Activated CD8-positive, alpha-beta memory T cell treated with anti-CD3 and anti-CD28 coated beads for 48 hours (primary cell): Measurements from ENCODE around the gene DEK.
"Not testable (repeated sequence)": the region's sequence is repeated elsewhere in the genome, so short reads cannot be mapped to it uniquely, and the experiment has no call there.

ENCODE experiments used
- DNase-seq, 3 experiments: peaks; one replicate each; pipeline ENCODE4 v3.0.0-alpha.2; 2020; ENCODE audit warnings: low read depth in 2 of 3, low spot score in 2 of 3

DEK gene

DNA sequence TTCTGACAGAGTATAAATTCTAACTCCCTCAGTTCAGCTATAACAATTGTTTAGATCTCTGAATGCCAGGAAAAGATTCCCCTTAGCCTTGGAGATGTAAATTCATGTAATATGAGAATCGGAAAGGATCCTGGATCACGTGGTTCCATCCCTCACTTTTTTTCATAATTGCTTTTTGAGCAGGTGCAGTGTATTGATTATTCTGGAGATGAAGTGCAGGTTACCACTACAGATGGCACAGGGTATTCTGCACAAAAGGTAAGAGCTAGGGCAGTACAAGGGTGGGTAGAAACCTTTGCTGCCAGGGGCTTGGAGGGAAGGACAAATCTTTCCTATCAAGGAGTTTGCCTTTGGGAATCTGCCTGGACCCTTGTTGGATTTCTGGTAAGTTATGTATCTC, 56.4 kb downstream of the DEK start:
- no peak for DNase-seq

DNA sequence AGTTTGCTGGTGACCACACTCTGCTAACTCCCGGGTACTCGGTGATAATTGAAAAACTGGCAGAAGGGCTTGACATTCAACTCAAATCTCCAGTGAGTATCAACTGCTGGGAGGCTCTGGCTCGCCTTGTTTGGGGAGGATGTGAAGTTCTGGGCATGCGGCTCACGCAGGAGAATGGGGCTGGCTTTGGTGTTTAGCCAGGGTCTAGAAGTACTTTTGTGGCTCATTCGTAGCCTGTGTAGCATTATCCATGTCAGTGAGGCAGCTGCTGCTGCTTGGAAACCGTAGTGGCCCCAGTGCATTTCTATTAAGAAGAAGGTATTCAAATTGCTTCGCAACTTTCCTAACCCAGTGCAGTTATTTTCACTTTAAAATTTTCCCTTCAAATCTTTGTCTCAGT, 56.9 kb downstream of the DEK start:
- DNase-seq = no peak

DNA sequence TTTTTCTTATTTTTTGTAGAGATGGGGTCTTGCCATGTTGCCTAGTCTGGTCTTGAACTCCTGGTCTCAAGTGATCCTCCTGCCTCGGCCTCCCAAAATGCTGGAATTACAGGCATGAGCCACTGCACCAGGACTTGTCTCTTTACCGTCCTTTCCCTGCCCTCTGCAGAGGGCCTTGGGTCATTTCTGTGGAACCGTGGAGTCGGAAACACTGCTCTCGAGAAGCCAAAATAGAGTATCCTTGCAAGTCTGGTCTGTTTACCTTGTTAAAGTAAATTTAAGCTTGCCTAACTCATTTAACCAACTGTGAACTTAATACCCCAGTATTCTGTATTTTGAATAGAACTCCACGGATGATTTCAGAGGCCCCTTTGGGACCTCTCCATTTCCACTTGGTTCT, 57.7 kb downstream of the DEK start:
- no peak for DNase-seq

DNA sequence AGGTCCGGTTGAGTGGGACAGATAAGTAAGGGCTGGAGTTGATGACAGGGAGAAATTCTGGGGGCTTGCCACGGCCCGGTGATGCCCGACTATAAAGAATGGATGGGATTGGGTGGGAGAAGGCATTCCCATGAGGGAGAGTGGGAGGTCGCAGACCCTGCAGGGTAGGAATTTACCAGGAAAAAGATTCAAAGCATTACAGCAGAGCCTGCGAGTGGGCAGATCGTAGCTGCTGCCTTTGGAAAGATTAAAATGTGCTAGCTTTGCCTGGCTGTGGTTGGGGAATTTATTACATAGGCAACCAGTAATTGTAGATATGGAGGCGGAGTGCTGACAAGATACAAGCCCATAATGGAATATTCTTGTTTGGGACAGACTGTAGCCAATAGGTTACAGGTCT, 59.6 kb downstream of the DEK start:
- DNase-seq = no peak

GRCh38 chr6:18203786-18204185, 60.5 kb downstream of the DEK start:
- no peak for DNase-seq

GRCh38 chr6:18192026-18192425, 72.3 kb downstream of the DEK start:
- DNase-seq = no peak

- DNase-seq = no peak
Measured at GRCh38 chr6:18189196-18189595, 75.1 kb downstream of the DEK start.

DNA sequence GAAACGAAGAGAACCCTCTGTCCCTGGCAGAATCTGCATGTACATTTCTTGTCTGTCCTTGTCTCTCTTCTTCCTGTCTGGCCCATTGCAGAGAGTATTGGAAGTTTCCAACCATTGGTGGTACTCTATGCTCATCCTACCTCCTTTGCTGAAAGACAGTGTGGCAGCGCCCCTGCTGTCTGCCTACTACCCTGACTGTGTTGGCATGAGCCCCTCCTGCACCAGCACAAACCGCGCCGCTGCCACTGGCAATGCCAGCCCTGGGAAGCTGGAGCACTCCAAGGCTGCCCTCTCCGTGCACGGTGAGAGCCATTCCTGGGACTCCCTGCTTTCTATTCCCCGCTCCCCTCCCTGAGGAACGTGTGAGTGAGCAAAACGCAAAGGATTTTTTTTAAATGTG, 76.6 kb downstream of the DEK start:
- no peak for DNase-seq

DNA sequence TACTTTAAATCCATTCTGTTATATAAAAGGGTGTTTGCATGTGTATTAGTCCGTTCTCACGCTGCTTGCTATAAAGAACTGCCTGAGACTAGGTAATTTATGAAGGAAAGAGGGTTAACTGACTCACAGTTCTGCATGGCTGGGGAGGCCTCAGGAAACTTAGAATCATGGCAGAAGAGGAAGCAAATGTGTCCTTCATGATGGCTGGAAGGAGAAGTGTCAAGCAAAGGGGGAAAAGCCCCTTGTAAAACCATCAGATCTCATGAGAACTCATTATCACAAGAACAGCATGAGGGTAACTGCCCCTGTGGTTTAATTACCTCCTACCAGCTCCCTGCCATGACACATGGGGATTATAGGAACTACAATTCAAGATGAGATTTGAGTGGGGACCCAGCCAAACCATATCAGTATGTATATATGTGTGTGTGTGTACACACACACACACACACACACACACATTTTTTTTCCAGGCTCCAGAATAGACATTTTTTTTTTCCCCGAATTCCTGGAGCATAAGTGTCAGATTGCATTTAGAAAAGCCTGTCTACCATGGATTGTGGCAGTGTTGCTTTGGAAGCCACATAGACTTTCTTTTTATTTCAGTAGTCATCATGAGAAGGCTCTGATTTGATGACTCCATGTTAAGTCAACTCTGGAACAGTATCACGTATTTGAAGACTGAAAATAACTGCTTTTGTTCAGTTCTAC, 77.6 kb downstream of the DEK start:
- no peak for DNase-seq

DNA sequence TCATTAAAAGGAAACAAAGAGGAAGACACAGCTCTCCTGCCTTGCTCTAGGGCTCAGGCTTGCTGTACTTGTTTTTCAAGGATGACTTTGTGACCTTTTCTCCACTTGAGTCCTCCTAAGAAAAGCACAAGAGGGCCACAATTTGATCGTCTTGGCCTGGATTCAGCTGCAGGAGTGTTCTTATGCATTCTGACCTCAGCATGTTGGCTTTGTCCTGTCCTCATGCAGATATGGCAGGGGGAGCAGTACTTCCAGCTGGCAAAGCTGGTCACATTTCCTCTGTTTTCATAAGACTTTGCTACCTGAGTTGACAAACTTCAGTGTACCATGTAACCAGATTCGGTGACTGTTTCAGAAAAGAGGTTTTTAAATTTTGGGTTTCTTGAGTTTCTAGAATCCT, 78.3 kb downstream of the DEK start:
- no peak for DNase-seq

GRCh38 chr6:18185624-18186023, 78.7 kb downstream of the DEK start:
- DNase-seq = no peak

- DNase-seq = no peak
Measured at GRCh38 chr6:18183766-18184165, 80.6 kb downstream of the DEK start.

GRCh38 chr6:18182568-18182967, 81.8 kb downstream of the DEK start:
- DNase-seq = no peak

GRCh38 chr6:18179770-18180356, 84.5 kb downstream of the DEK start:
- no peak for DNase-seq

DNA sequence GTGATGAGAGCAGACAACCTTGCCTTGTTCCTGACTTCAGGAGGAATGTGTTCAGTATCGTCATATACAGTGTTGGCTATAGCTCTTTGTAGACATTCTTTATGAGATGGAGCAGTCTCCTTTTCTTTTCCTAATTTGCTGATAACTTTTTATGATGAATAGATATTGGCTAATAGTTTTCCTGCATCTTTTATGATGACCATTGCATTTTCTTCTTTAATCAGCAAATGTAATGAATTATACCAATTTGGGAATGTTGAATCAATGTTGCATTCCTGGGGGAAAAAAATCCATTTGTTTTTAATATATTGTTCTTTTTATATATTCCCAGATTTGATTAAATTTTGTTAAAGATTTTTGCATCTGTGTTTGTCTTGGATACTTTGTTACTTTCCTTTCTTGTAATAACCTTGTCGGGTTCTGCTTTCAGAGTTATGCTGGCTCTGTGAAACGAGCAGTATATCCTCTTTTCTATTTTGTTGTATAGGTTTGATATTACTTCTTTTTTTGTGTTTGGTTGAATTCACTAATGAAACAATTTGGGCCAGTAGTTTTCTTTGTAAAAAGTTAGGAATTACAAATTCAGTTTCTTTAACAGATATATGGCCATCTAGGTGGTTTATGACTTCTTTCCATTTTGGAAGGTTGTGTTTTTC, 85.2 kb downstream of the DEK start:
- DNase-seq = no peak

DNA sequence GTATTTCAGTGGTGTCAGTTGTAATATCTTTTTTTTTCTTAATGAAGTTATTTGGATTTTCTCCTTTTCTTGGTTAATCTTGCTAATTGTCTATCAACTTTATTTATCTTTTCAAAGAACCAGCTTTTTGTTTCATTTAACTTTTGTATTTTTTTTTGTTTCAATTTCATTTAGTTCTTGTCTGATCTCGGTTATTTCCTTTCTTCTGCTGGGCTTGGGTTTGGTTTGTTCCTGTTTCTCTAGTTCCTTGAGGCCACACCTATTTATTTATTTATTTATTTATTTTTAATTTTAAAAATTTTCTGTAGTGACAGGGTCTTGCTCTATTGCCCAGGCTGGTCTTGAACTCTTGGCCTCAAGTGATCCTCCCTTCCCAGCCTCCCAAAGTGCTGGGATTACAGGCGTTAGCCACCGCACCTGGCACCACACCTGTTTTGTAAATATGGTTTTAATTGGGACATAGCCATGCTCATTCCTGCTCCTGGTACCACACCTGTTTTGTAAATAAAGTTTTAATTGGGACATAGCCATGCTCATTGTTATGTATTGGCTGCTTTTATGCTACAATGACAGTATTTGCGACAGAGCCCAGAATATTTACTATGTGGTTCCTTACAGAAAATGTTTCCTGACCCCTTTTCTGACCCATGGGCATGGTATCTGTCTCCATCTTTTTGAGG, 86.9 kb downstream of the DEK start:
- DNase-seq = no peak

GRCh38 chr6:18176198-18176597, 88.1 kb downstream of the DEK start:
- DNase-seq = not testable (repeated sequence)
